ENCODE measurements around the gene RHBDF1. TPM values are rescaled to one million over a fixed set of nuclear protein-coding genes. Genes with fewer than 3 reads are reported as not detected.
A peak's percentile ranks its signal among the peaks of the same experiment; 100 is the strongest.

RHBDF1 gene
- total and polyA plus RNA-seq, 2 of the 13 experiments (the other 11 are each of a cell fraction or from before 2014, with no cell fraction given): 5.4 to 26.9 TPM

- TF ChIP-seq SKIL (CRISPR knock-in tag; IDR thresholded peaks at IDR 0.05; ENCODE audit: borderline replicate concordance): no peak
- no peak for TF ChIP-seq ZBTB37 (CRISPR knock-in tag; IDR thresholded peaks at IDR 0.05)
- TF ChIP-seq SP5 (CRISPR knock-in tag; IDR thresholded peaks at IDR 0.05; ENCODE audit: borderline replicate concordance, low read depth): peak; percentile 54; the same call in 1 of the 2 replicates
- TF ChIP-seq ETV5 (CRISPR knock-in tag; IDR thresholded peaks at IDR 0.05; ENCODE audit: borderline replicate concordance): peak; percentile 52; the same call in 1 of the 2 replicates
- TF ChIP-seq ZNF567 (CRISPR knock-in tag; IDR thresholded peaks at IDR 0.05; ENCODE audit: borderline replicate concordance): no peak
- no peak for TF ChIP-seq SRSF9 (IDR thresholded peaks at IDR 0.05; ENCODE audit: borderline replicate concordance, insufficient read depth, low read depth, low read length, poor library complexity, severe bottlenecking)
- TF ChIP-seq ELF4 (CRISPR knock-in tag; IDR thresholded peaks at IDR 0.05; ENCODE audit: borderline replicate concordance): no peak
- TF ChIP-seq FOXO4 (CRISPR knock-in tag; conservative IDR thresholded peaks at IDR 0.05): no peak
- TF ChIP-seq HNRNPH1 (optimal IDR thresholded peaks at IDR 0.05; ENCODE audit: low read depth, low read length): no peak
- no peak for TF ChIP-seq ZFYVE20 (CRISPR knock-in tag; IDR thresholded peaks at IDR 0.05; ENCODE audit: borderline replicate concordance, low read depth)
- TF ChIP-seq NFYC (CRISPR knock-in tag; IDR thresholded peaks at IDR 0.05): no peak
- no peak for TF ChIP-seq CENPX (CRISPR knock-in tag; IDR thresholded peaks at IDR 0.05)
- TF ChIP-seq DMTF1 (CRISPR knock-in tag; IDR thresholded peaks at IDR 0.05): no peak
- TF ChIP-seq ZNF44 (CRISPR knock-in tag; IDR thresholded peaks at IDR 0.05): no peak
- TF ChIP-seq SIX4 (CRISPR knock-in tag; IDR thresholded peaks at IDR 0.05): no peak
- TF ChIP-seq CAMTA2 (CRISPR knock-in tag; IDR thresholded peaks at IDR 0.05; ENCODE audit: borderline replicate concordance): no peak
- TF ChIP-seq ZFP37 (CRISPR knock-in tag; IDR thresholded peaks at IDR 0.05; ENCODE audit: borderline replicate concordance): no peak
- no peak for TF ChIP-seq ZNF253 (CRISPR knock-in tag; IDR thresholded peaks at IDR 0.05; ENCODE audit: borderline replicate concordance)
These were observed at the start of gene RHBDF1 (continued) for GRCh38 chr16:72561-73548.

Data from HepG2 (cell line).